AG04449 (cell line): ENCODE data around the gene HPSE2.

ENCODE experiments used
- CTCF ChIA-PET: fragments of 350-600 bp; formaldehyde crosslinking; extraction: SDS; loops from one replicate; lab custom pipeline; 2021; ENCODE audit warnings: antibody characterized with exemption; lab: Yijun Ruan, JAX
- POLR2A ChIA-PET: fragments of 400-600, 350-600 bp; formaldehyde crosslinking; extraction: SDS; loops from one replicate; lab custom pipeline; 2020; ENCODE audit warnings: antibody characterized with exemption, inconsistent platforms; lab: Yijun Ruan, JAX
- DNase-seq: peaks from one replicate; pipeline ENCODE4 v3.0.0-alpha.2; 2010; ENCODE audit warnings: low read depth, low spot score
- H3K4me3 ChIP-seq: 2 replicates; pipeline ENCODE4 v1.5.1; 2011; ENCODE audit warnings: low read depth, mild to moderate bottlenecking, control low read depth, low read length
- CTCF ChIP-seq: IDR thresholded peaks from one replicate; pipeline ENCODE4 v1.5.1; 2011; ENCODE audit warnings: mild to moderate bottlenecking, moderate library complexity, low read length, control low read depth, inconsistent platforms; ENCODE audit not compliant: insufficient read depth; ENCODE audit errors: missing control alignments

Gene HPSE2

GRCh38 chr10:98467506-98468318, 767.9 kb downstream of the HPSE2 start:
- H3K4me3 ChIP-seq = peak overlapping the region; percentile 58
- ChIA-PET POLR2A (interaction anchor here (0.5 kb wide), 1 partner anchor 306 kb away, joined by 4 read pairs; no protein-coding TSS in a partner anchor), CTCF (interaction anchor here (0.6 to 5.6 kb wide), 36 partner anchors 9 to 1146 kb away, joined by 3 to 46 read pairs (median 4); no protein-coding TSS in a partner anchor)
- TF ChIP-seq CTCF = peak; percentile 89
- no peak for DNase-seq

- CTCF ChIA-PET = interaction anchor here (0.6 to 5.6 kb wide), 32 partner anchors 9 to 1147 kb away, joined by 3 to 46 read pairs (median 5); no protein-coding TSS in a partner anchor
- H3K4me3 ChIP-seq = no peak overlapping the region
- no peak for TF ChIP-seq CTCF
- POLR2A ChIA-PET = no interaction called here
- DNase-seq = no peak
These were observed 768.7 kb downstream of the HPSE2 start for GRCh38 chr10:98466861-98467505.

GRCh38 chr10:98465866-98466265, 769.8 kb downstream of the HPSE2 start:
- POLR2A ChIA-PET = no interaction called here
- no peak overlapping the region for H3K4me3 ChIP-seq
- no peak for TF ChIP-seq CTCF
- no peak for DNase-seq
- CTCF ChIA-PET = interaction anchor here (0.9 to 5.6 kb wide), 8 partner anchors 13 to 811 kb away, joined by 3 to 46 read pairs (median 8); no protein-coding TSS in a partner anchor

GRCh38 chr10:98463976-98464754, 771.5 kb downstream of the HPSE2 start:
- ChIA-PET POLR2A (no interaction called here), CTCF (interaction anchor here (1.4 to 5.6 kb wide), 3 partner anchors 15 to 1148 kb away, joined by 3 to 41 read pairs (median 9); no protein-coding TSS in a partner anchor)
- no peak overlapping the region for H3K4me3 ChIP-seq
- no peak for DNase-seq
- no peak for TF ChIP-seq CTCF

GRCh38 chr10:98463016-98463415, 772.6 kb downstream of the HPSE2 start:
- CTCF ChIA-PET = interaction anchor here (0.8 to 1.9 kb wide), 3 partner anchors 416 to 784 kb away, joined by 3 to 7 read pairs (median 3); no protein-coding TSS in a partner anchor
- DNase-seq = no peak
- H3K4me3 ChIP-seq = no peak overlapping the region
- no peak for TF ChIP-seq CTCF
- POLR2A ChIA-PET = no interaction called here
